Omental fat pad (tissue), 4 donors: ENCODE results near the gene COPS2. TPM values are rescaled to one million over a fixed set of nuclear protein-coding genes. Genes with fewer than 3 reads are reported as not detected.
"Not testable (repeated sequence)": the region's sequence is repeated elsewhere in the genome, so short reads cannot be mapped to it uniquely, and the experiment has no call there.

Experiments used
- ATAC-seq: fragments of 150-250 bp; one replicate; pipeline ENCODE4 v1.9.1; 2016; ENCODE audit warnings: mild to moderate bottlenecking, moderate library complexity; ENCODE audit not compliant: low FRiP score
- DNase-seq: peaks from one replicate; pipeline ENCODE4 v3.0.0-alpha.2; 2019; ENCODE audit warnings: low spot score
- total RNA-seq, 4 donors: library from RNA; depleted of rRNA; stranded (reverse); fragments of >200 nt; gene quantifications; one replicate each; pipeline ENCODE4 v1.1.0, GENCODE V29; 2016
- TF ChIP-seq, protein P1 (sequence below), 3 donors: fragments of 450-650 bp; IDR thresholded peaks; one replicate each; pipeline ENCODE4 v1.5.1; 2016 to 2017; ENCODE audit warnings: antibody characterized with exemption in 3 of 3, mild to moderate bottlenecking in 3 of 3, moderate library complexity in 2 of 3

COPS2 gene
- total RNA-seq, 4 donors from 2014 or later = 58.8 to 70.5 (median 60.4) TPM

DNA sequence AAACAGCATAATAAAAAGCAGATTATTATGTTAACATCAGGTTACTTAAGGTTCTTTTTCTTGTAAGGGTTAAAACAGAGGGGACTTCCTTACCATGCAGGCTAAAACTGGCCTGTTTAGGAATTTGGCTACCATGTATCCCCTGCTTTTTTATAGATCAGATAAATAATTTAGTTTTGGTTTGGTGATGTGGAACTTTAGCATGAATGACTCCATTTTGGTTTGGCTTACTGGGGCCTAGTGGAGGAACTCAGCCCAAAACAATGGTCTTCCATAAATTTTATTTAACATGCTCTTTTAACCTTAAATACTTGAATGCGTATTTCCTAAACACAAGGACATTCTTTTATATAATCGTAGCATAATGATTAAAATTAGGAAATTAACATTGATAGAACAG, 33.5 kb upstream of the COPS2 start:
- TF ChIP-seq, protein P1, sequence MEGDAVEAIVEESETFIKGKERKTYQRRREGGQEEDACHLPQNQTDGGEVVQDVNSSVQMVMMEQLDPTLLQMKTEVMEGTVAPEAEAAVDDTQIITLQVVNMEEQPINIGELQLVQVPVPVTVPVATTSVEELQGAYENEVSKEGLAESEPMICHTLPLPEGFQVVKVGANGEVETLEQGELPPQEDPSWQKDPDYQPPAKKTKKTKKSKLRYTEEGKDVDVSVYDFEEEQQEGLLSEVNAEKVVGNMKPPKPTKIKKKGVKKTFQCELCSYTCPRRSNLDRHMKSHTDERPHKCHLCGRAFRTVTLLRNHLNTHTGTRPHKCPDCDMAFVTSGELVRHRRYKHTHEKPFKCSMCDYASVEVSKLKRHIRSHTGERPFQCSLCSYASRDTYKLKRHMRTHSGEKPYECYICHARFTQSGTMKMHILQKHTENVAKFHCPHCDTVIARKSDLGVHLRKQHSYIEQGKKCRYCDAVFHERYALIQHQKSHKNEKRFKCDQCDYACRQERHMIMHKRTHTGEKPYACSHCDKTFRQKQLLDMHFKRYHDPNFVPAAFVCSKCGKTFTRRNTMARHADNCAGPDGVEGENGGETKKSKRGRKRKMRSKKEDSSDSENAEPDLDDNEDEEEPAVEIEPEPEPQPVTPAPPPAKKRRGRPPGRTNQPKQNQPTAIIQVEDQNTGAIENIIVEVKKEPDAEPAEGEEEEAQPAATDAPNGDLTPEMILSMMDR (IDR thresholded peaks at IDR 0.05) = no peak
- ATAC-seq (no peak), DNase-seq (no peak)

DNA sequence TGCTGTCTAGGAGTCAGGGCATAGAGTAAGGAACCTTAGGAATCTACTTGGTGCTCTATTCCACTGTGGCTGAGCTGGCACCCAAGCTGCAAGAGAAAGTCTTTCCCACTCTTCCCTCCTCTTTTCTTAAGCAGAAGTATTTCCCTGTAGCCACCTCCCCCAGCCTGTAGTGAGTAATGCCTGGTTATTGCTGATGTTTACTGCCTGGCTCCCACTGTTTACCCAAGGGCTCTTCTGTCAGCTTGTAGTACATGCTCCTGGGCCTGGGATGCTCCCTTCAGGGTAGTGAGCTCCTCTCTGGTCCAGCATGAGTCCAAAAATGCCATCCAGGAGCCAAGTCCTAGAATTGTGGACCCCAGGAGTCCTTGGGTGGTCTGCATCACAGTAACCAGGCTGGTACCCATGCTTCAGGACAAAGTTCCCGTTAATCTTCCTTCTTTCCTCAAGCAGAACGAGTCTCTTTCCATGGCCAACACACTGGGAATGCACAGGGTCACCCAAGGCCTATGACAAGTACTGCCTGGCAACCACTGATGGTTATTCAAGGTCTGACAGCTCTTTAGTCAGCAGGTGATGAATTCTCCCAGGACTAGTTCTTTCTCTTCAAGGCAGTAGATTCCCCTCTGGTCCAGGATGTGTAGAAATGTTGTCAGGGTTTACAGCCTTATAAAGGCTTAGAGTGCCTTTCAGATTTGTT, 32.3 kb upstream of the COPS2 start:
- DNase-seq (no peak), ATAC-seq (no peak)
- TF ChIP-seq, protein P1 (IDR thresholded peaks at IDR 0.05) = no peak

- TF ChIP-seq, protein P1 (IDR thresholded peaks at IDR 0.05) = no peak
- DNase-seq = no peak
- no peak for ATAC-seq
Observed at GRCh38 chr15:49185473-49185872, 30.1 kb upstream of the COPS2 start.

DNA sequence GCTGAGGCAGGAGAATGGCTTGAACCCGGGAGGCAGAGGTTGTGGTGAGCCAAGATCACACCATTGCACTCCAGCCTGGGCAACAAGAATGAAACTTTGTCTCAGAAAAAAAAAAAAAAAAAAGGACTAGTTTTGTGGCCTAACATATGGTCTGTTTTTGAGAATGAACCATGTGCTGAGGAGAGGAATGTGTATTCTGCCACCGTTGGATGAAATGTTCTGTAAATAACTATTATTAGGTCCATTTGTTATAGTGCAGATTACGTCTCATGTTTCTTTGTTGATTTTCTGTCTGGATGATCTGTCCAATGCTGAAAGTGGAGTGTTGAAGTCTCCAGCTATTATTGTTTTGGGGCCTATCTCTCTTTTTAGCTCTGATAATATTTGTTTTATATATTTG, 28.3 kb upstream of the COPS2 start:
- not testable (repeated sequence) for ATAC-seq, DNase-seq

GRCh38 chr15:49182128-49182527, 26.7 kb upstream of the COPS2 start:
- TF ChIP-seq, protein P1 (IDR thresholded peaks at IDR 0.05) = no peak
- no peak for DNase-seq
- no peak for ATAC-seq

DNA sequence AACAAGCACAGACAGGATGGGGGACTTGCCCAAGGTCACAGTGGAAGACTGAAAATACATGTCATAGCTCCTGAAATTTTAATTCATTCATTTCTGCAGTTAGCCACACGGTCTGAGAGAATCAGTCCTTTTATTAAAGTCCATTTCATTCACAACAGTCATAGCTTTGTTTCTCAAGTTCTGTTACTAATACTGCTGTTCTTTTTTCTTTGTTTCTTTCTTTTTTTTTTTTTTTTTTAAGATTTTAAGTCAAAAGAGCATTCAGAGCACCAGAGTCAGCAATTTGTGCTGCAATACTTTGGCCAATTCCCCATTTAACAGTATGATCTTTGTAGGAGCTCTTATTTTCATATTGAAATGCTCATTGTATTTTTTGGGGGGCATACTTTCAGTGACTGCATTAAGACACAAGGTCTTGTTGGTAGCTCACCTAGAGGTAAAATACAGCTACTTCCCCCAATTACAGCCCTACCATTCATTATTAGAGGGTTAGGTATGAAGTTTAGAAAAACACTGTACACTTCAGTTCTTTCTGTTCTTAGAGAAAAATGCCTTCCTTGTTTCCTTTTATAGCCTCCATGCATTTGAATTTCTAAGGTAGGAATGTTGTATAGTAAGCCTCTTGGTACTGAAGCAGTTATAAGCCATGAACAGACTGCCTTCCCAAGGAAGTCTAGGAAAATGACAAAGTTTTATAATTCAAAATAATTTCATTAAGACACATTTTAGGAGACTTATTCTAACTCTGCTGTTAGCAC, 24.2 kb upstream of the COPS2 start:
- DNase-seq = no peak
- ATAC-seq = no peak
- TF ChIP-seq, protein P1 (IDR thresholded peaks at IDR 0.05) = no peak

DNA sequence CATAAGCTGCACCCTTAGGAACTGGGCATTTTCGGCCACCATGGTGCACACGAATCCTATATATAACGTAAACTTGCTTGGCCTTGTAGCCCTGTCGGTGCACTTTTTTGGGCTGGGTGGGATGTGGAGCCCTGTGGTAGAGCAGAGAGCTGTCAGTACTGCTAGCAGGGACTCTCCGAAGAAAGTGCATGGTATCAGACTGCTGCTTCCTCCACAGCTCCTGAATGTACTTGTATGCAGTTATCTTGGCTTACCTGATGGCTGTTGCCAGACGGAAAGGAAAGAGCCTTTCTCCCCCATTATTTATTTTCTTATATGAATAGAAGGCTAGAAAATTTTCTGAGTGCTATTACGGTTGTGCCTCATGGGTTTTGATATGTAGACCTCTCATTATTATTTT, 23.1 kb upstream of the COPS2 start:
- DNase-seq (no peak), ATAC-seq (no peak)
- TF ChIP-seq, protein P1 (IDR thresholded peaks at IDR 0.05) = no peak

- ATAC-seq, DNase-seq: not testable (repeated sequence)
Observed at GRCh38 chr15:49175582-49176397, 20.4 kb upstream of the COPS2 start.
